ENCODE data around the gene PITX2.

DNA sequence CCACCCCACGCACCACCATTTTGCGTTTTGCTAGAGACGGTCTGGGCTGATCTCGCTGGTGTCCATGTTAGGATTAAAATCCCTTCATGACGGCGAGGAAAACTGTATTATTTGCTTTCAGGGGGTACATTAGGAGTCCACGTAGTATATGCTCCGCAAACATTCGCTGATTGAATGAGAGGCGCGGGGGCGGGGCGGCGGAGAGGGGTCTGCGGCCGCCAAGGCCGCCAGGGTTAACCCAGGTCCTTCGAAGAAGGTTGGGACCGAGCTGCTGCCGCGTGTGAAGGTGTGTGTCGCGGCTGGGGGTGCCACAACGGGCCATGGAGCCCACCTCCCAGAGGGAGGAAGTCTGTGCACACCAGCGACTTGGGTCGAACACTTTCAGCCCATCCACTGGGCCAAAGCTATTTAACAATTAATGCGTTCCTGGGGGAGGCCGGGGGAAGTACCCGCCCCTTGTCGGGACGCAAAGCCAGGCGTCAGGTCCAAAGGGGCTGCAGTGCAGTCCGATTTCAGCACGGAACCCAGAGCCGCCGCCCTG, 6.4 kb upstream of the PITX2 start:
- TF ChIP-seq, protein P1, sequence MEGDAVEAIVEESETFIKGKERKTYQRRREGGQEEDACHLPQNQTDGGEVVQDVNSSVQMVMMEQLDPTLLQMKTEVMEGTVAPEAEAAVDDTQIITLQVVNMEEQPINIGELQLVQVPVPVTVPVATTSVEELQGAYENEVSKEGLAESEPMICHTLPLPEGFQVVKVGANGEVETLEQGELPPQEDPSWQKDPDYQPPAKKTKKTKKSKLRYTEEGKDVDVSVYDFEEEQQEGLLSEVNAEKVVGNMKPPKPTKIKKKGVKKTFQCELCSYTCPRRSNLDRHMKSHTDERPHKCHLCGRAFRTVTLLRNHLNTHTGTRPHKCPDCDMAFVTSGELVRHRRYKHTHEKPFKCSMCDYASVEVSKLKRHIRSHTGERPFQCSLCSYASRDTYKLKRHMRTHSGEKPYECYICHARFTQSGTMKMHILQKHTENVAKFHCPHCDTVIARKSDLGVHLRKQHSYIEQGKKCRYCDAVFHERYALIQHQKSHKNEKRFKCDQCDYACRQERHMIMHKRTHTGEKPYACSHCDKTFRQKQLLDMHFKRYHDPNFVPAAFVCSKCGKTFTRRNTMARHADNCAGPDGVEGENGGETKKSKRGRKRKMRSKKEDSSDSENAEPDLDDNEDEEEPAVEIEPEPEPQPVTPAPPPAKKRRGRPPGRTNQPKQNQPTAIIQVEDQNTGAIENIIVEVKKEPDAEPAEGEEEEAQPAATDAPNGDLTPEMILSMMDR (IDR thresholded peaks at IDR 0.05) = no peak
- TF ChIP-seq POLR2A (IDR thresholded peaks at IDR 0.05; ENCODE audit: low read depth) = no peak
